Measurements from ENCODE around the gene SF3B5.
"Not testable (repeated sequence)": the region's sequence is repeated elsewhere in the genome, so short reads cannot be mapped to it uniquely, and the experiment has no call there.

Gene SF3B5

GRCh38 chr6:144063744-144064401, 31.5 kb downstream of the SF3B5 start:
- DNase-seq, result peak; percentile 91
- Mint-ChIP-seq H3K4me3 (peak overlapping the region; percentile 82), H3K4me1 (peaks cover 45% of the 10 kb centered on the region), H3K27ac (peak overlapping the region; percentile 82), H3K36me3 (ENCODE audit: low read depth) (peaks cover 3% of the 10 kb centered on the region), H3K9me3 (peaks cover 4% of the 10 kb centered on the region), H3K27me3 (peaks cover 29% of the 10 kb centered on the region)
- peak; percentile 87 for ATAC-seq

- Mint-ChIP-seq H3K36me3 (ENCODE audit: low read depth) (no peaks in the 10 kb centered on the region), H3K4me1 (peaks cover 41% of the 10 kb centered on the region), H3K4me3 (peak overlapping the region; percentile 82), H3K9me3 (no peaks in the 10 kb centered on the region), H3K27ac (peak overlapping the region; percentile 82), H3K27me3 (peaks cover 25% of the 10 kb centered on the region)
- ATAC-seq, result no peak
- no peak for DNase-seq
These were observed 32.1 kb downstream of the SF3B5 start for GRCh38 chr6:144063246-144063743.

- Mint-ChIP-seq H3K4me3 (peak overlapping the region; percentile 82), H3K27me3 (peaks cover 25% of the 10 kb centered on the region), H3K27ac (peak overlapping the region; percentile 82), H3K36me3 (ENCODE audit: low read depth) (no peaks in the 10 kb centered on the region), H3K9me3 (no peaks in the 10 kb centered on the region), H3K4me1 (peaks cover 40% of the 10 kb centered on the region)
- DNase-seq (no peak), ATAC-seq (no peak)
These were observed 32.6 kb downstream of the SF3B5 start for GRCh38 chr6:144062786-144063185.

GRCh38 chr6:144059139-144059538, 36.2 kb downstream of the SF3B5 start:
- no peak overlapping the region for H3K4me3 Mint-ChIP-seq
- peaks cover 7% of the 10 kb centered on the region for H3K27me3 Mint-ChIP-seq
- H3K9me3 Mint-ChIP-seq, result no peaks in the 10 kb centered on the region
- H3K4me1 Mint-ChIP-seq, result peaks cover 39% of the 10 kb centered on the region
- DNase-seq, result no peak
- no peak overlapping the region for H3K27ac Mint-ChIP-seq
- H3K36me3 Mint-ChIP-seq (ENCODE audit: low read depth), result no peaks in the 10 kb centered on the region
- ATAC-seq, result no peak

GRCh38 chr6:144055121-144055931, 40.0 kb downstream of the SF3B5 start:
- peak overlapping the region; percentile 92 for H3K27ac Mint-ChIP-seq
- H3K4me3 Mint-ChIP-seq, result peak overlapping the region; percentile 79
- H3K27me3 Mint-ChIP-seq, result no peaks in the 10 kb centered on the region
- DNase-seq (peak; percentile 32), ATAC-seq (peak; percentile 87)
- H3K4me1 Mint-ChIP-seq, result peaks cover 35% of the 10 kb centered on the region
- H3K36me3 Mint-ChIP-seq (ENCODE audit: low read depth), result no peaks in the 10 kb centered on the region
- no peaks in the 10 kb centered on the region for H3K9me3 Mint-ChIP-seq

GRCh38 chr6:144053601-144054000, 41.8 kb downstream of the SF3B5 start:
- no peak for ATAC-seq
- no peak for DNase-seq
- Mint-ChIP-seq H3K27ac (no peak overlapping the region), H3K4me1 (peaks cover 35% of the 10 kb centered on the region), H3K4me3 (no peak overlapping the region), H3K36me3 (ENCODE audit: low read depth) (peaks cover 1% of the 10 kb centered on the region), H3K27me3 (peaks cover 3% of the 10 kb centered on the region), H3K9me3 (no peaks in the 10 kb centered on the region)

GRCh38 chr6:144052488-144052887, 42.9 kb downstream of the SF3B5 start:
- Mint-ChIP-seq H3K27ac (no peak overlapping the region), H3K4me1 (peaks cover 35% of the 10 kb centered on the region), H3K9me3 (no peaks in the 10 kb centered on the region), H3K27me3 (peaks cover 3% of the 10 kb centered on the region), H3K4me3 (no peak overlapping the region), H3K36me3 (ENCODE audit: low read depth) (peaks cover 1% of the 10 kb centered on the region)
- ATAC-seq, result no peak
- no peak for DNase-seq

GRCh38 chr6:144049386-144049785, 46.0 kb downstream of the SF3B5 start:
- Mint-ChIP-seq H3K9me3 (no peaks in the 10 kb centered on the region), H3K36me3 (ENCODE audit: low read depth) (peaks cover 1% of the 10 kb centered on the region), H3K4me3 (no peak overlapping the region), H3K27me3 (peaks cover 3% of the 10 kb centered on the region), H3K27ac (no peak overlapping the region), H3K4me1 (peaks cover 11% of the 10 kb centered on the region)
- ATAC-seq (no peak), DNase-seq (no peak)

GRCh38 chr6:144047688-144048087, 47.7 kb downstream of the SF3B5 start:
- H3K4me3 Mint-ChIP-seq, result no peak overlapping the region
- no peaks in the 10 kb centered on the region for H3K9me3 Mint-ChIP-seq
- no peak overlapping the region for H3K27ac Mint-ChIP-seq
- H3K4me1 Mint-ChIP-seq, result no peaks in the 10 kb centered on the region
- H3K36me3 Mint-ChIP-seq (ENCODE audit: low read depth), result peaks cover 1% of the 10 kb centered on the region
- ATAC-seq (no peak), DNase-seq (no peak)
- H3K27me3 Mint-ChIP-seq, result peaks cover 3% of the 10 kb centered on the region

- not testable (repeated sequence) for H3K9me3 Mint-ChIP-seq; H3K27me3 Mint-ChIP-seq; H3K27ac Mint-ChIP-seq; H3K4me3 Mint-ChIP-seq; H3K4me1 Mint-ChIP-seq; DNase-seq; H3K36me3 Mint-ChIP-seq (ENCODE audit: low read depth); ATAC-seq
These were observed 48.7 kb downstream of the SF3B5 start for GRCh38 chr6:144046672-144047071.

- H3K4me1 Mint-ChIP-seq; H3K36me3 Mint-ChIP-seq (ENCODE audit: low read depth); H3K9me3 Mint-ChIP-seq; H3K27ac Mint-ChIP-seq; H3K27me3 Mint-ChIP-seq; H3K4me3 Mint-ChIP-seq; DNase-seq; ATAC-seq: not testable (repeated sequence)
These were observed 50.4 kb downstream of the SF3B5 start for GRCh38 chr6:144044989-144045388.
